GM12892 (cell line): Measurements from ENCODE around the gene ACVR2B.
A peak's percentile ranks its signal among the peaks of the same experiment; 100 is the strongest.

Experiments
- DNase-seq: peaks from one replicate; pipeline ENCODE4 v3.0.0; 2011; ENCODE audit not compliant: insufficient read length
- FAIRE-seq: peaks from 2 replicates; lab custom pipeline; 2011; peaks lifted over from hg19 to GRCh38; lab: Jason Lieb, UNC
- POLR2A ChIP-seq: IDR thresholded peaks from 2 replicates; pipeline ENCODE4 v1.6.1; 2011; ENCODE audit warnings: low read depth, low read length, control low read depth
- POLR2AphosphoS5 ChIP-seq: IDR thresholded peaks from 2 replicates; pipeline ENCODE4 v1.6.1; 2011; ENCODE audit warnings: low read depth, low read length, control low read depth
- TAF1 ChIP-seq: IDR thresholded peaks from 2 replicates; pipeline ENCODE4 v1.6.1; 2011; ENCODE audit warnings: low read depth, mild to moderate bottlenecking, control low read depth, low read length, borderline replicate concordance

Gene ACVR2B

DNA sequence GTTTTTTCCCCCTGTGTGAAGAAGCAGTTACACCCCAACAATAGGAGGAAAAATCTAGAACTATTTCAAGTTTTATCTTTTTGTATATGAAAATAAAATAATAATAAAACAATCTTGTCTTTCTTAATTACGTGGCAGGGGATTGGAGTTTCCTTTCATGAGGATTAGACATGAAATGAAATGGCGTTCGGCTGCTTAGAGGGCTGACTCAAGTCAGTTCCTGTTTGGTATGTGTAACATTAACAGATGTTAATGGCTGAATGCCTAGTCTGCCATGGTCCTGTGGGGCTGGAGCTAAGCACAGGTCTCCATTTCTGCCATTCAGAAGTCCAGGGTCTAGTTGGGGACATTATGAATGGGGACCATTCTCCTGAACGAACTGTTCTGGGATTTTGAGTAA is 39.3 kb downstream of the ACVR2B start:
- FAIRE-seq (no peak), DNase-seq (no peak)
- TF ChIP-seq POLR2A = no peak

DNA sequence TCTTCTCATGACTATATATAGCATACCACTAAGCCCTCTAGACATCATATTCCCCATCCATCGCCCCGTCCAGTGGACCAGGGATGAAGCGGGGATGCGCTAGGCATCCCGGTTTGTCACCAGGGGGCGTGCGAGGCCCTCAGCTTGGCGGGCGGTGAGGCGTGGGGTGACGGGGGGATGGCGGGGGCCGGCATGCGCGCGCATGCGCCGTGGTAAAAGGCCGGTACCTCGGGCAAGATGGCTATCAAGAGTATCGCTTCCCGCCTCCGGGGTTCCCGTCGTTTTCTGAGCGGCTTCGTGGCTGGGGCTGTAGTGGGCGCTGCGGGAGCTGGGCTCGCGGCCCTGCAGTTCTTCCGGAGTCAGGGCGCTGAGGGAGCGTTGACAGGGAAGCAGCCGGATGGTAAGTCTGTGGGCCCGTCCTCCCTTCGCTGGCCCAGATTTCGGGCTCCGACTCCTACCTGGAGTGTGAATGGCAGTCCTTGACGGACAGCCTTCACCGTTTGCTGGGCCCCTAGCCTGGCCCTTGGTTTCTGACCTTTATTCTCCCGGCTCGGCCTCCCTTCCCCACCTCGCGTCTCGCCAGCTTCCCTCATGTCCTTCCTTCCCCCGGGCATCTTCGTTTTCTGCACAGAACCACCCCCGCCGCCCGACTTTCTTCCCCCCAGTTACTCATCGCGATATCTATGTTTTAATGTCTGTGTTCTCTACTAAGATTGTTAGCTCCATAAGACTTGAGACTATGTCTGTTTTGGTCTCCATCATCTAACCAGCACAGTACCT is 42.6 kb downstream of the ACVR2B start, which contains the start of gene EXOG:
TSS of gene EXOG (plus strand) at position 210 of the 780 bp plus-strand sequence. CDS start at position 238, 28 bp downstream.
- peak; percentile 94 for DNase-seq
- peak; percentile 95 for FAIRE-seq

DNA sequence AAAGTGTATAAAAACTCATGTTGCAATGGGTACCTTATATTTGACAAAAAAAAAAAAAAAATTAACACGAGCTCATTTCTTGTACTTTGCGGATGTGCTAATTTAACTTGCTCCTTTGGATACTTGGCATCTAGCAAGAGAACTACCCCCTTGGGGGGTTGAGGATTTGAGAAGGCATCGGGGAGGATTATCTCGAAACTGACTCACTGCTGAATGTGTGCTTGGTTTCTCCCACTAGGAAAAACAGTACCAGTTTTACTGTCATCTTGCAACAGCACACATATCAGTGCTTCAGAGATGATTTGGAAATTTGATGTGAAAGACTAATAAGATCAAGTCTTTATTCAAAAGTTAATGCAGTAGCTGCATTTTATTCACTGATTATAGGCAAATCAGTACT is 43.3 kb downstream of the ACVR2B start:
- FAIRE-seq (no peak), DNase-seq (no peak)
- TF ChIP-seq TAF1 = no peak

More for the DNA sequence above, 42.6 kb downstream of the ACVR2B start, which contains the start of gene EXOG:
- peak; percentile 75; the same call in 1 of the 2 replicates for TF ChIP-seq POLR2A
- peak; percentile 80; the same call in 1 of the 2 replicates for TF ChIP-seq TAF1
- TF ChIP-seq POLR2AphosphoS5 = peak; percentile 55; the same call in 1 of the 2 replicates

DNA sequence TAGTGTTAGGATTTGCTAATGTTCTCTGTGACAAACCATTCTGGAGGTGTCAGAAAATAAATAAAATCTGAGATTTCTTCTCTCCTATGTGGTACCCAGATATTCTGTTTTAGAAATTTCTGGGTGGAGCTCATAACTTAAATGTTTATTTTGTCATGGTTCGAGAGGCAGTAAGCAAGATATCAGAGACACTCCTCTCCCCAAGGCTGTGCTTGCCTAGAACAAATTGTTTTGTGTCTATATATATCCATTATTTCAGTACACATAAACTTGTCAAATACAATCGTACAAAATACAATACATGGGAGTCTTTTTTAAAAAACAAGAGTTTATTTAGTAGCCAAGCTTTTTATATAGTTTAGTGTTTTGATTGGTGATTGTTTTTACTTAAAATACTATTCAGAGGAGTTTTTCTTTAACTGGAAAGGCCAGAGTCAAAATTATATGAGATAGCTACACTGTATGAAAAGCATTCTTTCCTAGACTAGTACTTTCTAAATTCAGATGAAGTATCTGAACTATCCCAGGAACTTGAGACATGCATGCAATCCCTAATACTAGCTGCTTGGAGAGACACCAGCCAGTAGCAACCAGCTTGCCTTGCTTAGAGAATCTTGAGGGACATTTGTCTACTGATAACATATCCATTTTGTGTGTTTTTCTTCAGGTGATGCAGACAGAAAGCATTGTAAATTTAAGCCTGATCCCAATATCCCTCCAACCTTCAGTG is 47.2 kb downstream of the ACVR2B start:
- no peak for FAIRE-seq
- DNase-seq = no peak
- TF ChIP-seq TAF1 = no peak
- TF ChIP-seq POLR2A = no peak
- TF ChIP-seq POLR2AphosphoS5 = no peak

DNA sequence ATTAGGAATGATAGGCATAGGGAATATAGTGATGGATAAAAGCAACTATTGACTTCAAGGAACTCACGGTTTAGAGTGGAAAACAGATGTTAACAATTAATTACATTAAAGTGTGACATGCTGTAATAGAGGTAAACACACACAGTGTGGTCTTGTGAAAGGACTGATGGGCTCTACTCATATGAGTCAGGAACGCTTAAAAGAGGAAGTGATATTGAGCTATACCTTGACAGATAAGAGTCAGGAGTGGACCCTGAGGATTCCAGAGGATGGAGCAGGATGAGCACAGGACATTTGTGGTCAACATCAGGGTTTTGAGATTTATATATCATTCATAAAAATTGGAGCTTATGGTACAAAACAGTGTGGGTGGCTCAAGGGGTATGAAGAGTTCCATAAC is 53.4 kb downstream of the ACVR2B start:
- peak; percentile 70 for FAIRE-seq
- no peak for DNase-seq
- TF ChIP-seq POLR2A (no peak), TAF1 (no peak), POLR2AphosphoS5 (no peak)

DNA sequence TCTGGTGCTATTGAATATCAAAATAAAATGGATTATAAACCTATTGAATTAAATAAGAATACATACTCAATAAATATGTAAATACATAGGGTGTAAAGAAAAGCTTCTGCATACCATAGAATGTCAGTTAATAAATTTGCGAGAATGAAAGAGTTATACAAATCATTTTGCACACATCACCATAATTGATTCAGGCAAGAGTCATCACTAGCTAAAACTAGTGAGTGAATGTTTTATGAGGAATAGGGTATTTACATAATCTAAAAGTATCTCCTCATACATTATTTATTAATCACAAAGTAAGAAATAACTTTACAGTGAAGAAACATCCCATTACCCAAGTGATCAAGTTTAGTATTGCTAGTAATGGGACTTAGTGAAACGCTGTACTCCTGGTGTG is 56.0 kb downstream of the ACVR2B start:
- TF ChIP-seq POLR2AphosphoS5 (no peak), POLR2A (no peak), TAF1 (no peak)
- no peak for DNase-seq
- no peak for FAIRE-seq

DNA sequence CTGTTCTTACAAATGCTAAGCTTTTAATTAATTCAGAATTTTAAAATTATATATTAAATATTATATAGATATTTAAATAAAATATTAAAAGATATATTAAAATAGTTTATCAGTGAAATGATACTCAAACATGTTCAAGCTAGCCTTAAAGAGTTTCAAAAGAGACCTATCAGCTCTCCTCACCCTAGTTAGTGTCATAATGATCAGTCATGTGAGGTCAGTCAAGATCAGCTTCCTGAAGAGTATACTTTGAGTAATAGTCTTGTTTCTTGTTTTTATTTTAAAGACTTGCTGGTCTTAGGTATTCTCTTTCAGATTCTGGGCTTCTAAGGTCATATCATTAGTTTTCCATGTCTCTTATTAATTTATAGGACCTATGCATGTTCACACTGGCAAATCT is 56.9 kb downstream of the ACVR2B start:
- DNase-seq (no peak), FAIRE-seq (no peak)
- no peak for TF ChIP-seq POLR2A
- no peak for TF ChIP-seq POLR2AphosphoS5
- no peak for TF ChIP-seq TAF1

DNA sequence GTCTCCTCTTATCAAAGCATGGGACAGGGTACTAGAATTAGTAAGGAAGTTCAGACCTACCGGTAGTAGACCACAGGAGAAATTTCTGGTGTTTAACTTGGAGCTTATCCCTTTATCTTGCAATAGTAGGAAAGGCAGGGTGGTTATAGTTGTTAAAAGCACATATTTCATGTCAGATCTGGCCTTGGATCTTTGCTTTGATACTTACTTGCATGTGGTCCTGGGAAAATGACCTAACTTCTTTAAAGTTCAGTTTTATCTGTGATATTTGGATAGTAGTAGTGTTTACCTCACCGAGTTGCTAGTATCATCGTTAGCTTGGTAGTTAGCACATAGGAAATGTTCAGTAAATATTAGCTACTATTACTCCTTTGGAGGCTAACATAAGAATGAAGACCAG is 57.9 kb downstream of the ACVR2B start:
- no peak for DNase-seq
- TF ChIP-seq TAF1 (no peak), POLR2AphosphoS5 (no peak), POLR2A (no peak)
- FAIRE-seq = no peak

DNA sequence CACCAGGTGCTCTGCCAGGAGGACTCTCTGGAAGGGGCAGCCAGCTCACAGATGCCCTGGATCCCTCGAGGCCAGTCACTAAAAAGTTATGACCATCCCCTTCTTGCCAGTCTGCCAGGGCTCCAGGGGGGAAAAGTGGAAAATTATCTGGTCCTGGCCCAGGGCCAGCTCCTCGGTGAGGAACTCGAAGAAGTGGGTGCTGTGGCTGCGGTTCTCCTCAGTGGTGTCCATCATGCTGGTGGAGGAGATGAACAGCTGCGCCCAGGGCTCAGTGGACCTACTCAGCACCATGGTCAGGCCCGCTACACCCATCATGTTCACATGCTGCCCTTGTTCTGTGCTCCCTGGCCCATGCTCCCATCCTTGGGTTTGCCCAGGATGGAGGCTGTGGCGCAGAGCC is 61.7 kb downstream of the ACVR2B start:
- FAIRE-seq = no peak

DNA sequence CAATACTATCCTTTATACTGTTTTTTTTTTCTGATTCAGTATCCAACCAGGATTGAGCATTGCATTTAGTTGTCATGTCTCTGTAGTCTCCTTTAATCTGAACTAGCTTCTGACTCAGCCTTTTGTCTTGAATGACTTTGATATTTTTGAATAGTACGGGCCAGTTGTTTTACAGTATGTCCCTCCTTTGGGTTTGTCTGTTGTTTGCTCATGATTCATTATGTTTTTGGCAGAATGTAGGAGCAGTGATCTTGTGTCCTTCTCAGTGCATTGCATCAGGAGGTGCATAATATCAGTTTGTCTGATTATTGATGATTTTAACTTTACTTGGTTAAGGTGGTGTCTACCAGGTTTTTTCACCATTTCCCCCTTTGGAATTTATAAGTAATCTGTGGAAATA is 63.0 kb downstream of the ACVR2B start:
- DNase-seq (no peak), FAIRE-seq (no peak)
- no peak for TF ChIP-seq POLR2AphosphoS5
- no peak for TF ChIP-seq POLR2A
- TF ChIP-seq TAF1 = no peak

More for the DNA sequence above, 61.7 kb downstream of the ACVR2B start:
- DNase-seq = no peak
- TF ChIP-seq POLR2A = no peak
- TF ChIP-seq POLR2AphosphoS5 = 0 out of 2 replicates have a peak, but pooled peaks have one; percentile 30

DNA sequence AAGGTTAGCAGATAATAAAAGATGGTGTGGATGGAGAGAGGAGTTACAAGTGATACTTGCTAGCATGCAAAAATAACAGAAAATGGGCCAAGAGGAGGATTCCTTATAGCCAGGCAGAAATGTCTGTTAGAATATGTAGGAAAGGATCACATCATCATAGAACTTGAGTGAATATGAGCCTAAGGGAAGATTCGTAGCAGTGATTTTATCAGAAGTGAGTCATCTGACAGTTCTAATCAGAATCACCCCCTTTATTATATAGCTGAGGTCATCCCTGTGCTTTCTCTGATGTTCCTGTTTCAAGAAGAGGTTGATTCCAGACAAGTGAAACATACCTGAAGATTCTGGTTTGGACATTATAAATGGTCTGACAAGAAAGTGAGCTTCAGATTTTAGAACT is 65.3 kb downstream of the ACVR2B start:
- TF ChIP-seq POLR2A (no peak), TAF1 (no peak), POLR2AphosphoS5 (no peak)
- FAIRE-seq (no peak), DNase-seq (no peak)

DNA sequence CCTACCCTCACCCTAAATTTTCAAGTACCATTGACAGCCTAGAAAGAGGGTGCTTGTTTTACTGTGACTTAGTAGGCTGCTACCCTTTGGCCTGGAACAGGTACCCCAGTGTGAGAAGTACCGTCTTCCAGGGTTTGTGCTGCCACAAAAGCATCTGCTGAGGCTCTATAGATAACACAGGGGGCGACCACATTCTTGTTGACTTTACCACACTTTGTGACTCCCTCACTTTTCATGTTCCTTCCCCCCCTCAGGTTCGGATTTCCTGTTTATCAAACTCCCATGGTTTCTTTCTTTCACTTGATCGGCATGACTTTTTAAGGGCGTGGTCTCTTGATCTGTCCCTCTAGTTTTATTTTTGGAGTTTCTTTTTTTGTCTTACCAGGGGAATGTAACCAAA is 66.0 kb downstream of the ACVR2B start:
- no peak for TF ChIP-seq POLR2A
- no peak for TF ChIP-seq POLR2AphosphoS5
- FAIRE-seq (no peak), DNase-seq (no peak)

DNA sequence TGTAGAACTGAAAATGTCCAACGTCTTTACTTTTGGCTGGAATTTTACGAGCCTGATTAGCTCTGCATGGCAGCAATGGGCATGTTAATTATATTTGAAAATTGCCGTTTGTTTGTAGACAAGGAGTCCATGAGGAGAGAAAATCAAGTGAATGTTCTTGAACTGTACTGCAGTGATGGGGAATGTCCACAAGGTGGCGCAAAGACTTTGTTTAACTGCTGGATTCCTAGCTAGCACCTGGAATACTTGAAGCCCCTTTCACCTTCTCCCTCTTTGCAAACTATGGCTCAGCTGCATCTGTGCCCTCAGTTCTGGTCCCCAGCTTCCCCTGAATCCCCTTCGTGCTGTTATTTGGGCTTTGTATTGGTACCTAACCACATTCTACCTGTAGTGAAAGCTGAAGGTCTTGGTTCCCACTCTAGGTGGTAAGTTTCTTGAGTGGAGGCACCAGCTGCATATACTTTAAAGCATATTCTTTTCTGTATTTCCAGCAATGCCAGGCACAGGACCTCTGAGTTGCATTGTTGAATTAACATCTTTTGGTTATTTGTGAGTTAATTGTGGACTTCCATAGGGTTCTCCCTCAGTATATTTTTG is 67.8 kb downstream of the ACVR2B start:
- DNase-seq (no peak), FAIRE-seq (peak; percentile 90)
- no peak for TF ChIP-seq POLR2A
- no peak for TF ChIP-seq TAF1
- no peak for TF ChIP-seq POLR2AphosphoS5
